Body of pancreas (tissue), 4 donors: ENCODE results near the gene IGF2BP3. TPM values are rescaled to one million over a fixed set of nuclear protein-coding genes. Genes with fewer than 3 reads are reported as not detected.

Experiments used
- ATAC-seq: fragments of 150-250 bp; one replicate; pipeline ENCODE4 v1.9.1; 2016
- DNase-seq, 4 donors: peaks; one replicate each; pipeline ENCODE4 v3.0.0-alpha.2; 2019
- H3K27ac ChIP-seq, 4 donors: fragments of 200-600 bp; sonication (generic); 1 replicate in 3 of 4; 2 replicates in 1 of 4; pipeline versions ENCODE4 v1.5.1 to v1.6.1; 2016 to 2019; ENCODE audit warnings: mild to moderate bottlenecking in 1 of 4, mixed read lengths in 1 of 4, moderate library complexity in 1 of 4
- H3K27me3 ChIP-seq, 2 donors: fragments of 200-600 bp; sonication (generic); one replicate each; pipeline ENCODE4 v1.6.0; 2016; ENCODE audit warnings: mild to moderate bottlenecking in 1 of 2
- H3K36me3 ChIP-seq, 2 donors: fragments of 200-600 bp; sonication (generic); replicated peaks in 1 of 2; 2 replicates each; pipeline ENCODE4 v1.5.1; 2016; ENCODE audit warnings: low read depth in 2 of 2; ENCODE audit not compliant: insufficient read depth in 1 of 2
- H3K4me1 ChIP-seq: fragments of 200-600 bp; sonication (generic); one replicate; pipeline ENCODE4 v1.6.0; 2016
- H3K4me3 ChIP-seq, 2 donors: fragments of 200-600 bp; sonication (generic); 1 replicate in 1 of 2; 2 replicates in 1 of 2; pipeline ENCODE4 v1.5.1; 2016 to 2019
- H3K9me3 ChIP-seq, 3 donors: fragments of 200-600 bp; sonication (generic); 1 replicate in 2 of 3; 2 replicates in 1 of 3; pipeline ENCODE4 v1.5.1; 2016
- CTCF ChIP-seq, 7 experiments: fragments of 450-650 bp in 4 of 7; fragments of 200-600 bp in 3 of 7; sonication (generic) in 3 of 7; IDR thresholded peaks; one replicate each; pipeline ENCODE4 v1.5.1; 2016 to 2019; ENCODE audit warnings: antibody characterized with exemption in 7 of 7
- POLR2A ChIP-seq, 3 donors: fragments of 450-650 bp; IDR thresholded peaks; one replicate each; pipeline ENCODE4 v1.6.1; 2016; ENCODE audit warnings: antibody characterized with exemption in 3 of 3, mild to moderate bottlenecking in 2 of 3
- WGBS, 2 donors: methylation state at CpG; one replicate each; pipeline ENCODE4 v1.1.5; 2017; 5-methylcytosine and 5-hydroxymethylcytosine counted together
- intact Hi-C: fragments of 100-400 bp; cut with DNase I; formaldehyde crosslinking; loops from one replicate; pipeline ENCODE4 v1.15.1; 2023
- total RNA-seq, 2 donors: library from RNA; depleted of rRNA; stranded (reverse); fragments of >200 nt; gene quantifications; one replicate each; pipeline ENCODE4 v1.1.0, GENCODE V29; 2016

IGF2BP3 gene
- total RNA-seq, 2 donors from 2014 or later: 0.33 to 1.3 TPM

DNA sequence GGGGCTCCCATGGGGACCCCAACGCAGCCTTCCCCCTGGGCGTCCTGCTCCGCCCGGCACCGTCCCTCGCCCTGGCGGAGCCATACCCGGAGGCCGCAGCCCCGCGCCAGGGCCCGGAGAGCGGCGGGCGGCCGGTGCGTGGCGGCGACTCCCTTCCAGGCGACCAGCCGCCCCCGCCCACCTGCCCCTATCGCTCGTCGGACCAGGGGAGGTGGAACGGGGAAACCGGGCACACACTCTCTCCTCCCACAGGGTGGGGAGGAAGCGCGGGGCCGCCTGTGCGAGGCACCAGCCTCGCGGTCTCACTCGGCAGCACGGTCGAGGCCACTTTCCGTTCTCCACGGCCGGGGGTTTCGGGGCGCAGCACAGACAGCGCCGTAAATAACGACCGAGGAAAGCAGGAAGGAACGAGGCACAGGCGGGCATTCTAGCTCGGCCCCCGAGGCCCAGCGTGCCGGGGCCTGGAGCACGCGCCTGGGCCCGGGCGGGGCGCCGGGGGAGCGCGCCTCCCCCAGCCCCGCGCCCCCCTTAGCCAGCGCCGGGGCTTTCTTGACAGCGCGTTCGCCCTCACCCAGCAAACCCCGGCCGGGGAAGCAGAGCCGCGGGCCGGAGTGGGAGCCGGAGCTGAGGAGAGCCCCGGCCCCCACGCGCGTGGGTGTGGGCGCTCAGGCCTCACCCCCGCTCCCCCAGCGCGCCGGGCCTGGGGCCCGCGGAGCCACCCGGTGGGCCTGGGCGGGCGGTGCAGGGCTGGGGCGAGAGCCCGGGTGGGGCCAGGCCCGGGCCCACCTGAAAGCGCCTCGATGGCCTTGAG lies 936 bp downstream of the IGF2BP3 start:
- TF ChIP-seq POLR2A (IDR thresholded peaks at IDR 0.05): no peak
- no peak for TF ChIP-seq CTCF (IDR thresholded peaks at IDR 0.05)
- H3K9me3 ChIP-seq: no peaks in the 10 kb centered on the region
- 0 to 2% methylated on average over 7 to 57 of the region's 91 CpGs for WGBS, 2 donors
- H3K4me3 ChIP-seq: no peak overlapping the region
- intact Hi-C loops: no loop called here
- ATAC-seq (peak; percentile 33), DNase-seq (peak in 1 of 4 donors; percentile 12)
- peaks cover 41% of the 10 kb centered on the region for H3K4me1 ChIP-seq
- H3K27ac ChIP-seq: no peak overlapping the region
- H3K27me3 ChIP-seq: peaks cover 6 to 73% of the 10 kb centered on the region in 2 donors
- H3K36me3 ChIP-seq: no peaks in the 10 kb centered on the region

DNA sequence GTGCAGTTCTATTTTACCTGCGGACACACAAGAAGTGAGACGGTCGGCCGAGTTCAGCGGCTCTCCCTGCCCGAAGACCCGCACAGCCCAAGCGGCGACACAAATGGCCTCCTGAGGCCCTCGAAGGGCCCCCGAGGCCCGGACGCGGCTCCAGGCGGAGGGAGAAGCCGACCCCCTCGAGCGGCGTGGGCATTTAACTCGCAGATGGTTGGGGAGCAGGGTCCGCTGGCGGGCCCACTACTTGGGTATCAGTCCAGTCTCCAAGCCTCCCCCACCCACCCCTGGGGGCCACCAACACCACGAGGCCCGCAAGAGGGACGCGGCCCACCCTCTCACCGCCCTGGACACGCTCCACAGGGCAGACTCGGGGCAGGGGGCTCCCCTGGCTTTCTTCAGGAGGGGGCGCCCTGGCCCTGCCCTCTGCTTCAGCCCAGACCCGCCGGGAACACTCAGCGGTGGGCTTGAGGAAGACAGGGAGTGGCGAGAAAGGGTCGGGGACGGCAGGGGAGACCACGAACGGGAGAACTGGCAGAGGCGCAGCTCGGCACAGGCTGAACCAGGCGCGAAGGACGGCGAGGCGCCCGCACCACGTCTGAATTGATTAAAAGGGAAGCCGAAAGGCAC lies 1.7 kb downstream of the IGF2BP3 start:
- WGBS, 2 donors: 6 to 11% methylated on average over 20 to 48 of the region's 48 CpGs
- Histone ChIP-seq H3K4me1 (peaks cover 34% of the 10 kb centered on the region), H3K27me3 (peaks cover 6 to 66% of the 10 kb centered on the region in 2 donors), H3K36me3 (no peaks in the 10 kb centered on the region), H3K4me3 (no peak overlapping the region), H3K9me3 (no peaks in the 10 kb centered on the region), H3K27ac (no peak overlapping the region)
- intact Hi-C loops: no loop called here
- no peak for DNase-seq
- no peak for ATAC-seq
- TF ChIP-seq CTCF (IDR thresholded peaks at IDR 0.05): no peak
- TF ChIP-seq POLR2A (IDR thresholded peaks at IDR 0.05): no peak

GRCh38 chr7:23467806-23468525 lies 2.3 kb downstream of the IGF2BP3 start:
- H3K4me1 ChIP-seq: peaks cover 34% of the 10 kb centered on the region
- DNase-seq (no peak), ATAC-seq (no peak)
- peaks cover 6 to 66% of the 10 kb centered on the region in 2 donors for H3K27me3 ChIP-seq
- no peak overlapping the region for H3K4me3 ChIP-seq
- 10 to 19% methylated on average over 23 to 32 of the region's 32 CpGs for WGBS, 2 donors
- TF ChIP-seq CTCF (IDR thresholded peaks at IDR 0.05) (no peak), POLR2A (IDR thresholded peaks at IDR 0.05) (no peak)
- intact Hi-C loops: no loop called here
- no peak overlapping the region for H3K27ac ChIP-seq
- no peaks in the 10 kb centered on the region for H3K9me3 ChIP-seq
- H3K36me3 ChIP-seq: no peaks in the 10 kb centered on the region

GRCh38 chr7:23467291-23467805 lies 2.9 kb downstream of the IGF2BP3 start:
- Histone ChIP-seq H3K27me3 (peaks cover 6 to 61% of the 10 kb centered on the region in 2 donors), H3K4me3 (no peak overlapping the region), H3K36me3 (no peaks in the 10 kb centered on the region), H3K9me3 (no peaks in the 10 kb centered on the region), H3K4me1 (peaks cover 34% of the 10 kb centered on the region), H3K27ac (no peak overlapping the region)
- no peak for ATAC-seq
- intact Hi-C loops: no loop called here
- no peak for DNase-seq
- TF ChIP-seq CTCF (IDR thresholded peaks at IDR 0.05) (no peak), POLR2A (IDR thresholded peaks at IDR 0.05) (no peak)
- WGBS, 2 donors: 29 to 36% methylated on average over 11 of the region's 11 CpGs
